AG10803 (cell line): Measurements from ENCODE around the gene FRAS1.

Experiments
- DNase-seq: peaks from one replicate; pipeline ENCODE4 v3.0.0; 2010; ENCODE audit warnings: low read depth
- H3K4me3 ChIP-seq: 2 replicates; pipeline ENCODE4 v1.5.1; 2011; ENCODE audit warnings: mild to moderate bottlenecking, low read length, control low read depth
- CTCF ChIP-seq: conservative IDR thresholded peaks from 2 replicates; pipeline ENCODE4 v1.5.1; 2011; ENCODE audit warnings: mild to moderate bottlenecking, low read length, control low read depth, inconsistent platforms

Gene FRAS1

GRCh38 chr4:78309352-78309751 lies 252.2 kb downstream of the FRAS1 start:
- H3K4me3 ChIP-seq = no peak overlapping the region
- TF ChIP-seq CTCF = no peak
- DNase-seq = no peak

GRCh38 chr4:78310007-78310739 lies 253.1 kb downstream of the FRAS1 start:
- peak; percentile 58 for DNase-seq
- TF ChIP-seq CTCF = no peak
- no peak overlapping the region for H3K4me3 ChIP-seq

GRCh38 chr4:78310740-78311115 lies 253.6 kb downstream of the FRAS1 start:
- no peak for DNase-seq

GRCh38 chr4:78311306-78311705 lies 254.2 kb downstream of the FRAS1 start:
- DNase-seq = no peak
- peak; percentile 8; the same call in 1 of the 2 replicates for TF ChIP-seq CTCF
- H3K4me3 ChIP-seq = no peak overlapping the region

More at GRCh38 chr4:78310740-78311115, 253.6 kb downstream of the FRAS1 start:
- TF ChIP-seq CTCF = no peak
- H3K4me3 ChIP-seq = no peak overlapping the region

- TF ChIP-seq CTCF = no peak
- no peak overlapping the region for H3K4me3 ChIP-seq
- peak; percentile 39 for DNase-seq
Observed at GRCh38 chr4:78312989-78313753, 256.0 kb downstream of the FRAS1 start.

- DNase-seq = no peak
- no peak for TF ChIP-seq CTCF
Observed at GRCh38 chr4:78313754-78314120, 256.6 kb downstream of the FRAS1 start.

GRCh38 chr4:78318126-78318525 lies 261.0 kb downstream of the FRAS1 start:
- DNase-seq = no peak
- no peak overlapping the region for H3K4me3 ChIP-seq
- no peak for TF ChIP-seq CTCF

More at GRCh38 chr4:78313754-78314120, 256.6 kb downstream of the FRAS1 start:
- no peak overlapping the region for H3K4me3 ChIP-seq
